BLaER1 (cell line): Measurements from ENCODE around the gene BCL11B.

Experiments used
- H3K27ac ChIP-seq: shearing (Covaris generic); formaldehyde crosslinking; 2 replicates; pipeline ENCODE4 v1.8.1; 2022
- H3K27me3 ChIP-seq: shearing (Covaris generic); formaldehyde crosslinking; 2 replicates; pipeline ENCODE4 v1.8.1; 2022
- H3K36me3 ChIP-seq: shearing (Covaris generic); formaldehyde crosslinking; 2 replicates; pipeline ENCODE4 v1.8.1; 2022
- H3K4me1 ChIP-seq: shearing (Covaris generic); formaldehyde crosslinking; 2 replicates; pipeline ENCODE4 v1.8.1; 2022
- H3K4me2 ChIP-seq: shearing (Covaris generic); formaldehyde crosslinking; 2 replicates; pipeline ENCODE4 v1.8.1; 2022
- H3K4me3 ChIP-seq: shearing (Covaris generic); formaldehyde crosslinking; 2 replicates; pipeline ENCODE4 v1.8.1; 2022
- H3K9ac ChIP-seq: shearing (Covaris generic); formaldehyde crosslinking; 2 replicates; pipeline ENCODE4 v1.8.1; 2022
- H3K9me3 ChIP-seq: shearing (Covaris generic); formaldehyde crosslinking; 2 replicates; pipeline ENCODE4 v1.8.1; 2022
- H4K20me1 ChIP-seq: shearing (Covaris generic); formaldehyde crosslinking; 2 replicates; pipeline ENCODE4 v1.8.1; 2022
- Cebpa-rat ChIP-seq: shearing (Covaris generic); IDR thresholded peaks from 2 replicates; pipeline ENCODE4 v1.8.1; 2022

Gene BCL11B

GRCh38 chr14:99287269-99287942, 15.4 kb upstream of the BCL11B start:
- Histone ChIP-seq H4K20me1 (no peaks in the 10 kb centered on the region), H3K36me3 (no peaks in the 10 kb centered on the region), H3K9me3 (no peaks in the 10 kb centered on the region), H3K27me3 (no peaks in the 10 kb centered on the region), H3K4me3 (no peak overlapping the region), H3K27ac (no peak overlapping the region), H3K9ac (no peak overlapping the region), H3K4me2 (no peak overlapping the region), H3K4me1 (peaks cover 6% of the 10 kb centered on the region; the same call in 1 of the 2 replicates)
- TF ChIP-seq Cebpa-rat = no peak

- H4K20me1 ChIP-seq = no peaks in the 10 kb centered on the region
- no peaks in the 10 kb centered on the region for H3K27me3 ChIP-seq
- no peaks in the 10 kb centered on the region for H3K9me3 ChIP-seq
- H3K4me1 ChIP-seq = peaks cover 6% of the 10 kb centered on the region; the same call in 1 of the 2 replicates
- H3K36me3 ChIP-seq = no peaks in the 10 kb centered on the region
- no peak for TF ChIP-seq Cebpa-rat
- no peak overlapping the region for H3K4me2 ChIP-seq
- no peak overlapping the region for H3K9ac ChIP-seq
- no peak overlapping the region for H3K4me3 ChIP-seq
- no peak overlapping the region for H3K27ac ChIP-seq
These were observed 14.8 kb upstream of the BCL11B start for GRCh38 chr14:99286761-99287160.

- no peak overlapping the region for H3K9ac ChIP-seq
These were observed 12.4 kb upstream of the BCL11B start for GRCh38 chr14:99284254-99285004.

GRCh38 chr14:99282261-99283050, 10.5 kb upstream of the BCL11B start:
- no peak for TF ChIP-seq Cebpa-rat
- peaks cover 18% of the 10 kb centered on the region for H3K27me3 ChIP-seq
- H3K9ac ChIP-seq = no peak overlapping the region
- H3K9me3 ChIP-seq = no peaks in the 10 kb centered on the region
- no peak overlapping the region for H3K4me2 ChIP-seq
- H4K20me1 ChIP-seq = no peaks in the 10 kb centered on the region
- H3K36me3 ChIP-seq = no peaks in the 10 kb centered on the region
- no peaks in the 10 kb centered on the region for H3K4me1 ChIP-seq
- H3K4me3 ChIP-seq = no peak overlapping the region
- no peak overlapping the region for H3K27ac ChIP-seq

More at GRCh38 chr14:99284254-99285004, 12.4 kb upstream of the BCL11B start:
- Histone ChIP-seq H3K4me3 (no peak overlapping the region), H3K4me1 (no peaks in the 10 kb centered on the region), H3K9me3 (no peaks in the 10 kb centered on the region), H4K20me1 (no peaks in the 10 kb centered on the region), H3K27me3 (no peaks in the 10 kb centered on the region), H3K4me2 (no peak overlapping the region), H3K27ac (no peak overlapping the region), H3K36me3 (no peaks in the 10 kb centered on the region)
- no peak for TF ChIP-seq Cebpa-rat

GRCh38 chr14:99281396-99281795, 9.4 kb upstream of the BCL11B start:
- H3K9ac ChIP-seq = no peak overlapping the region
- no peak for TF ChIP-seq Cebpa-rat
- no peak overlapping the region for H3K4me3 ChIP-seq
- H3K9me3 ChIP-seq = no peaks in the 10 kb centered on the region
- no peak overlapping the region for H3K4me2 ChIP-seq
- H3K4me1 ChIP-seq = no peaks in the 10 kb centered on the region
- peaks cover 29% of the 10 kb centered on the region for H3K27me3 ChIP-seq
- no peaks in the 10 kb centered on the region for H4K20me1 ChIP-seq
- H3K36me3 ChIP-seq = no peaks in the 10 kb centered on the region
- H3K27ac ChIP-seq = no peak overlapping the region

GRCh38 chr14:99280852-99281251, 8.9 kb upstream of the BCL11B start:
- H3K27me3 ChIP-seq = peaks cover 34% of the 10 kb centered on the region

GRCh38 chr14:99280066-99280731, 8.2 kb upstream of the BCL11B start:
- no peaks in the 10 kb centered on the region for H3K9me3 ChIP-seq
- H3K4me2 ChIP-seq = no peak overlapping the region
- no peaks in the 10 kb centered on the region for H3K4me1 ChIP-seq
- no peaks in the 10 kb centered on the region for H3K36me3 ChIP-seq
- no peaks in the 10 kb centered on the region for H4K20me1 ChIP-seq
- TF ChIP-seq Cebpa-rat = no peak
- H3K27me3 ChIP-seq = peaks cover 41% of the 10 kb centered on the region
- no peak overlapping the region for H3K4me3 ChIP-seq
- no peak overlapping the region for H3K27ac ChIP-seq
- H3K9ac ChIP-seq = no peak overlapping the region

More at GRCh38 chr14:99280852-99281251, 8.9 kb upstream of the BCL11B start:
- no peak overlapping the region for H3K27ac ChIP-seq
- no peaks in the 10 kb centered on the region for H4K20me1 ChIP-seq
- no peak overlapping the region for H3K9ac ChIP-seq
- no peaks in the 10 kb centered on the region for H3K4me1 ChIP-seq
- TF ChIP-seq Cebpa-rat = no peak
- no peak overlapping the region for H3K4me3 ChIP-seq
- H3K9me3 ChIP-seq = no peaks in the 10 kb centered on the region
- no peaks in the 10 kb centered on the region for H3K36me3 ChIP-seq
- no peak overlapping the region for H3K4me2 ChIP-seq

GRCh38 chr14:99278836-99279235, 6.8 kb upstream of the BCL11B start:
- Histone ChIP-seq H3K36me3 (no peaks in the 10 kb centered on the region), H3K4me1 (peaks cover 5% of the 10 kb centered on the region), H3K4me3 (no peak overlapping the region), H3K9ac (no peak overlapping the region), H3K9me3 (no peaks in the 10 kb centered on the region), H3K27ac (no peak overlapping the region), H3K27me3 (peaks cover 55% of the 10 kb centered on the region), H4K20me1 (no peaks in the 10 kb centered on the region; the same call in 1 of the 2 replicates), H3K4me2 (no peak overlapping the region)
- TF ChIP-seq Cebpa-rat = no peak

GRCh38 chr14:99277530-99277929, 5.5 kb upstream of the BCL11B start:
- H3K27me3 ChIP-seq = peaks cover 68% of the 10 kb centered on the region
- peaks cover 10% of the 10 kb centered on the region; the same call in 1 of the 2 replicates for H4K20me1 ChIP-seq
- H3K27ac ChIP-seq = no peak overlapping the region
- H3K4me1 ChIP-seq = peaks cover 18% of the 10 kb centered on the region
- H3K4me3 ChIP-seq = no peak overlapping the region
- H3K4me2 ChIP-seq = no peak overlapping the region
- H3K36me3 ChIP-seq = no peaks in the 10 kb centered on the region
- TF ChIP-seq Cebpa-rat = no peak
- no peak overlapping the region for H3K9ac ChIP-seq
- H3K9me3 ChIP-seq = no peaks in the 10 kb centered on the region
